Activated CD8-positive, alpha-beta memory T cell treated with anti-CD3 and anti-CD28 coated beads, Interleukin-2, amount 50 U/mL, for 1 hour (primary cell): ENCODE results near the gene NGB.
"Not testable (repeated sequence)": the region's sequence is repeated elsewhere in the genome, so short reads cannot be mapped to it uniquely, and the experiment has no call there.

Experiments used
- DNase-seq: peaks from one replicate; pipeline ENCODE4 v3.0.0-alpha.2; 2020; ENCODE audit errors: extremely low read depth

NGB gene

GRCh38 chr14:77271113-77271710, at the start of gene NGB:
NGB (minus strand) TSS chr14:77271206; CDS start chr14:77270937, 269 bp downstream.
- DNase-seq, result no peak

- DNase-seq, result peak; percentile 74
Observed at GRCh38 chr14:77320238-77320935, 49.4 kb upstream of the NGB start, which contains the start of gene POMT2. POMT2 (minus strand) TSS chr14:77320883; CDS start chr14:77320681, 202 bp downstream.

GRCh38 chr14:77319422-77319821, 48.4 kb upstream of the NGB start:
- DNase-seq, result no peak

- DNase-seq, result not testable (repeated sequence)
Observed at GRCh38 chr14:77318756-77319155, 47.8 kb upstream of the NGB start.

GRCh38 chr14:77318006-77318553, 47.1 kb upstream of the NGB start:
- DNase-seq, result no peak

GRCh38 chr14:77316872-77317301, 45.9 kb upstream of the NGB start:
- DNase-seq, result no peak

GRCh38 chr14:77316195-77316505, 45.1 kb upstream of the NGB start:
- no peak for DNase-seq

- DNase-seq, result no peak
Observed at GRCh38 chr14:77314539-77315457, 43.8 kb upstream of the NGB start.

- DNase-seq, result no peak
Observed at GRCh38 chr14:77314043-77314442, 43.0 kb upstream of the NGB start.

GRCh38 chr14:77313371-77313770, 42.4 kb upstream of the NGB start:
- no peak for DNase-seq

GRCh38 chr14:77311217-77311616, 40.2 kb upstream of the NGB start:
- DNase-seq, result no peak

GRCh38 chr14:77310026-77310425, 39.0 kb upstream of the NGB start:
- no peak for DNase-seq

- DNase-seq, result no peak
Observed at GRCh38 chr14:77309131-77309530, 38.1 kb upstream of the NGB start.

- no peak for DNase-seq
Observed at GRCh38 chr14:77306851-77307496, 36.0 kb upstream of the NGB start.

GRCh38 chr14:77306416-77306815, 35.4 kb upstream of the NGB start:
- DNase-seq, result no peak

GRCh38 chr14:77305696-77306095, 34.7 kb upstream of the NGB start:
- no peak for DNase-seq

GRCh38 chr14:77303417-77304156, 32.6 kb upstream of the NGB start:
- DNase-seq, result no peak

- DNase-seq, result no peak
Observed at GRCh38 chr14:77302926-77303325, 31.9 kb upstream of the NGB start.

GRCh38 chr14:77301103-77301502, 30.1 kb upstream of the NGB start:
- no peak for DNase-seq

GRCh38 chr14:77299771-77300170, 28.8 kb upstream of the NGB start:
- no peak for DNase-seq

- DNase-seq, result no peak
Observed at GRCh38 chr14:77296906-77297305, 25.9 kb upstream of the NGB start.
